Adipocyte (in vitro differentiated cells): ENCODE measurements around the gene IGF2.

Source experiments
- DNase-seq: peaks from one replicate; pipeline ENCODE4 v3.0.0-alpha.2; 2015; ENCODE audit warnings: low read depth
- H3K27me3 ChIP-seq: replicated peaks from 2 replicates; pipeline ENCODE4 v1.7.0; 2013; ENCODE audit warnings: mild to moderate bottlenecking, low read length, moderate library complexity; ENCODE audit not compliant: control insufficient read depth, insufficient read depth
- H3K36me3 ChIP-seq: 2 replicates; pipeline ENCODE4 v1.7.0; 2013; ENCODE audit warnings: low read length, mild to moderate bottlenecking, moderate library complexity; ENCODE audit not compliant: control insufficient read depth, insufficient read depth, severe bottlenecking
- H3K4me1 ChIP-seq: 2 replicates; pipeline ENCODE4 v1.7.0; 2013; ENCODE audit warnings: mild to moderate bottlenecking, low read length, moderate library complexity; ENCODE audit not compliant: control insufficient read depth, insufficient read depth
- H3K4me3 ChIP-seq: 2 replicates; pipeline ENCODE4 v1.7.0; 2013; ENCODE audit warnings: mild to moderate bottlenecking, low read length, moderate library complexity
- H3K9ac ChIP-seq: 2 replicates; pipeline ENCODE4 v1.7.0; 2013; ENCODE audit warnings: mild to moderate bottlenecking, low read length, moderate library complexity
- H3K9me3 ChIP-seq: 2 replicates; pipeline ENCODE4 v1.7.0; 2013; ENCODE audit warnings: mild to moderate bottlenecking, low read length, moderate library complexity; ENCODE audit not compliant: control insufficient read depth

The IGF2 gene

GRCh38 chr11:2158966-2159365 lies 19.8 kb upstream of the IGF2 start:
- Histone ChIP-seq H3K9me3 (no peaks in the 10 kb centered on the region), H3K36me3 (no peaks in the 10 kb centered on the region), H3K27me3 (peaks cover 36% of the 10 kb centered on the region), H3K4me3 (no peak overlapping the region), H3K9ac (no peak overlapping the region), H3K4me1 (no peaks in the 10 kb centered on the region)
- no peak for DNase-seq

GRCh38 chr11:2158296-2158737 lies 19.1 kb upstream of the IGF2 start:
- Histone ChIP-seq H3K4me3 (no peak overlapping the region), H3K9me3 (no peaks in the 10 kb centered on the region), H3K27me3 (peaks cover 40% of the 10 kb centered on the region)

GRCh38 chr11:2157294-2158040 lies 18.3 kb upstream of the IGF2 start:
- no peaks in the 10 kb centered on the region for H3K9me3 ChIP-seq
- no peaks in the 10 kb centered on the region for H3K36me3 ChIP-seq
- DNase-seq, result no peak
- no peak overlapping the region for H3K4me3 ChIP-seq
- H3K27me3 ChIP-seq, result peaks cover 43% of the 10 kb centered on the region
- no peak overlapping the region for H3K9ac ChIP-seq
- H3K4me1 ChIP-seq, result no peaks in the 10 kb centered on the region

More at GRCh38 chr11:2158296-2158737, 19.1 kb upstream of the IGF2 start:
- DNase-seq, result no peak
- no peaks in the 10 kb centered on the region for H3K4me1 ChIP-seq
- no peaks in the 10 kb centered on the region for H3K36me3 ChIP-seq
- H3K9ac ChIP-seq, result no peak overlapping the region

GRCh38 chr11:2156416-2157182 lies 17.4 kb upstream of the IGF2 start:
- DNase-seq, result peak; percentile 81
- peaks cover 46% of the 10 kb centered on the region for H3K27me3 ChIP-seq
- no peaks in the 10 kb centered on the region for H3K9me3 ChIP-seq
- H3K4me1 ChIP-seq, result no peaks in the 10 kb centered on the region
- H3K4me3 ChIP-seq, result no peak overlapping the region
- H3K36me3 ChIP-seq, result no peaks in the 10 kb centered on the region
- H3K9ac ChIP-seq, result no peak overlapping the region

- H3K4me1 ChIP-seq, result no peaks in the 10 kb centered on the region
- no peak overlapping the region for H3K4me3 ChIP-seq
- no peaks in the 10 kb centered on the region for H3K9me3 ChIP-seq
- DNase-seq, result no peak
- no peak overlapping the region for H3K9ac ChIP-seq
- H3K27me3 ChIP-seq, result peaks cover 55% of the 10 kb centered on the region
- no peaks in the 10 kb centered on the region for H3K36me3 ChIP-seq
Measured at GRCh38 chr11:2155511-2155910, 16.3 kb upstream of the IGF2 start.

- Histone ChIP-seq H3K9ac (no peak overlapping the region), H3K27me3 (peaks cover 55% of the 10 kb centered on the region), H3K4me1 (no peaks in the 10 kb centered on the region), H3K9me3 (no peaks in the 10 kb centered on the region), H3K36me3 (no peaks in the 10 kb centered on the region), H3K4me3 (no peak overlapping the region)
- DNase-seq, result no peak
Measured at GRCh38 chr11:2154889-2155288, 15.7 kb upstream of the IGF2 start.

- Histone ChIP-seq H3K4me1 (no peaks in the 10 kb centered on the region), H3K9ac (no peak overlapping the region), H3K27me3 (peaks cover 60% of the 10 kb centered on the region), H3K4me3 (no peak overlapping the region), H3K36me3 (no peaks in the 10 kb centered on the region), H3K9me3 (no peaks in the 10 kb centered on the region)
- no peak for DNase-seq
Measured at GRCh38 chr11:2154195-2154585, 15.0 kb upstream of the IGF2 start.

GRCh38 chr11:2153581-2154194 lies 14.5 kb upstream of the IGF2 start:
- H3K9ac ChIP-seq, result no peak overlapping the region
- H3K4me1 ChIP-seq, result no peaks in the 10 kb centered on the region
- no peaks in the 10 kb centered on the region for H3K36me3 ChIP-seq
- no peak for DNase-seq
- peaks cover 62% of the 10 kb centered on the region for H3K27me3 ChIP-seq
- H3K4me3 ChIP-seq, result no peak overlapping the region
- no peaks in the 10 kb centered on the region for H3K9me3 ChIP-seq

GRCh38 chr11:2151500-2152257 lies 12.5 kb upstream of the IGF2 start:
- no peaks in the 10 kb centered on the region for H3K36me3 ChIP-seq
- H3K9ac ChIP-seq, result no peak overlapping the region
- H3K4me1 ChIP-seq, result no peaks in the 10 kb centered on the region
- peaks cover 64% of the 10 kb centered on the region for H3K27me3 ChIP-seq
- no peaks in the 10 kb centered on the region for H3K9me3 ChIP-seq
- peak; percentile 89 for DNase-seq
- no peak overlapping the region for H3K4me3 ChIP-seq

- Histone ChIP-seq H3K4me1 (no peaks in the 10 kb centered on the region), H3K9ac (no peak overlapping the region), H3K4me3 (no peak overlapping the region), H3K9me3 (no peaks in the 10 kb centered on the region), H3K27me3 (peaks cover 72% of the 10 kb centered on the region), H3K36me3 (no peaks in the 10 kb centered on the region)
- peak; percentile 81 for DNase-seq
Measured at GRCh38 chr11:2149864-2150847, 11.0 kb upstream of the IGF2 start.
